ENCODE data around the gene MS4A13. TPM values are rescaled to one million over a fixed set of nuclear protein-coding genes. Genes with fewer than 3 reads are reported as not detected.

MS4A13 gene
- total RNA-seq = not detected in 2 replicates

DNA sequence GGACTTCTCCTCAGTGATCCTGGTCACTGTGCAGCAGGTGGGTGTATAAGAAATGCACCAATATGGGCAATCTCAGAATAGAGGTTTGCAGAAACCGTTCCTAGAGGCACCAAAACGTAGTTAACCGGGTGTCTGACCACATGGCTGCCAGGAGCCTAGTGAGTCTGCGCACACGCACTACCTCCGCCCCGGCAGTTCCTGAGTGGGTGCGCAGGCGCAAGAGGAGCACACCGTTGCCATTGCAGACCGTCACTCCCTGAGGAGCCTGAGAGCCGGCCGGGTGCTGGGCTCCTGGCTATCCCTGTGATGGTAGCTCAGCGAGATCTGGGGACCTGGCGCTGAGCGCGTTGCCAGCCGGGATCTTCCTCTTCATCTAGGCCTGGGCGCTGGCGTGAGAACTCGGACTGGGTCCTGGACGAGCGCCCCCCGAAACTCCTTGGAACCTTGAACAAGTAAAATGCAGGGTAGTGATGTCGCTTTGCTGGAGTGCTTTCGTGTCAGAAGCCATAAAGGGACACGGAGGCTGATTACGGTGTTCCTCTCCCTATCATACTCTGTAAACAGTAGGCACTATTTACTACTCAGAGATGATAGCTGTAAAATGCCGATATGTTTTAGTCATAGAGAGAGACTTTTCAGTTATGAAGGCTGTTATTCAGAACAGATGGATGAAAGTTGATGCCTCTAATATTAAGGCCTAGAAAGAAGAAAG, at the start of gene MS4A13:
Gene MS4A13 (plus strand): TSS at position 249 of the 712 bp plus-strand sequence. CDS start 2,692 bp downstream, outside the sequence.
- Histone ChIP-seq H3K36me3 (ENCODE audit: insufficient read depth, low read length) (no peaks in the 10 kb centered on the region), H2AFZ (ENCODE audit: low read length) (no peak within 1 kb of the TSS), H3K4me1 (ENCODE audit: insufficient read depth, low read length) (no peaks in the 10 kb centered on the region), H3K4me2 (ENCODE audit: insufficient read depth, low read length) (no peak within 1 kb of the TSS), H3K4me3 (ENCODE audit: insufficient read depth, low read length) (no peak within 1 kb of the TSS), H3K79me2 (ENCODE audit: insufficient read depth, low read length) (no peaks in the 10 kb centered on the region), H3K9me3 (ENCODE audit: low read depth, low read length) (no peaks in the 10 kb centered on the region), H3K27me3 (ENCODE audit: insufficient read depth, low read length) (no peaks in the 10 kb centered on the region), H4K20me1 (ENCODE audit: insufficient read depth, low read length) (no peaks in the 10 kb centered on the region), H3K27ac (ENCODE audit: low read depth, low read length) (no peak within 1 kb of the TSS)
- TF ChIP-seq, protein P1, sequence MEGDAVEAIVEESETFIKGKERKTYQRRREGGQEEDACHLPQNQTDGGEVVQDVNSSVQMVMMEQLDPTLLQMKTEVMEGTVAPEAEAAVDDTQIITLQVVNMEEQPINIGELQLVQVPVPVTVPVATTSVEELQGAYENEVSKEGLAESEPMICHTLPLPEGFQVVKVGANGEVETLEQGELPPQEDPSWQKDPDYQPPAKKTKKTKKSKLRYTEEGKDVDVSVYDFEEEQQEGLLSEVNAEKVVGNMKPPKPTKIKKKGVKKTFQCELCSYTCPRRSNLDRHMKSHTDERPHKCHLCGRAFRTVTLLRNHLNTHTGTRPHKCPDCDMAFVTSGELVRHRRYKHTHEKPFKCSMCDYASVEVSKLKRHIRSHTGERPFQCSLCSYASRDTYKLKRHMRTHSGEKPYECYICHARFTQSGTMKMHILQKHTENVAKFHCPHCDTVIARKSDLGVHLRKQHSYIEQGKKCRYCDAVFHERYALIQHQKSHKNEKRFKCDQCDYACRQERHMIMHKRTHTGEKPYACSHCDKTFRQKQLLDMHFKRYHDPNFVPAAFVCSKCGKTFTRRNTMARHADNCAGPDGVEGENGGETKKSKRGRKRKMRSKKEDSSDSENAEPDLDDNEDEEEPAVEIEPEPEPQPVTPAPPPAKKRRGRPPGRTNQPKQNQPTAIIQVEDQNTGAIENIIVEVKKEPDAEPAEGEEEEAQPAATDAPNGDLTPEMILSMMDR (IDR thresholded peaks at IDR 0.05; ENCODE audit: extremely low read depth, low read depth, low read length) = no peak
- no peak for DNase-seq (ENCODE audit: insufficient read length, low spot score, missing footprints)

- Histone ChIP-seq H3K4me3 (ENCODE audit: insufficient read depth, low read length) (no peak overlapping the region), H3K4me1 (ENCODE audit: insufficient read depth, low read length) (no peaks in the 10 kb centered on the region), H4K20me1 (ENCODE audit: insufficient read depth, low read length) (no peaks in the 10 kb centered on the region), H3K79me2 (ENCODE audit: insufficient read depth, low read length) (no peaks in the 10 kb centered on the region), H3K27ac (ENCODE audit: low read depth, low read length) (no peak overlapping the region), H2AFZ (ENCODE audit: low read length) (no peak overlapping the region), H3K27me3 (ENCODE audit: insufficient read depth, low read length) (no peaks in the 10 kb centered on the region), H3K36me3 (ENCODE audit: insufficient read depth, low read length) (no peaks in the 10 kb centered on the region), H3K4me2 (ENCODE audit: insufficient read depth, low read length) (no peak overlapping the region), H3K9me3 (ENCODE audit: low read depth, low read length) (no peaks in the 10 kb centered on the region)
- TF ChIP-seq, protein P1 (IDR thresholded peaks at IDR 0.05; ENCODE audit: extremely low read depth, low read depth, low read length) = no peak
- DNase-seq (ENCODE audit: insufficient read length, low spot score, missing footprints) = no peak
These were observed 46.4 kb upstream of the MS4A13 start for GRCh38 chr11:60468829-60469228.

DNA sequence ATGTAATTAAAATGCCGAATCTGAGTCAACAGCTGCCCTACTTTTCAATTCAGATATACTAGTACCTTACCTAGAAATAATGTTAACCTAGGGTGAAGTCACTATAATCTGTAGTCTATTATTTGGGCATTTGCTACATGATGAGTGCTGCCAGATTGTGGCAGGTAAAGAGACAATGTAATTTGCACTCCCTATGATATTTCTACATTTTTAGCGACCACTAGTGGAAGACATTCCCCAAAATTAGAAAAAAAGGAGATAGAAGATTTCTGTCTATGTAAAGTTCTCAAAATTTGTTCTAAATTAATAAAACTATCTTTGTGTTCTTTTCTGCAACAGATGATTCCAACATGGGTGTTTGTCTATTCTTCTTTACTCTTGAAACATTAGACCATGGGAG, 45.5 kb upstream of the MS4A13 start:
- Histone ChIP-seq H3K36me3 (ENCODE audit: insufficient read depth, low read length) (no peaks in the 10 kb centered on the region), H3K9me3 (ENCODE audit: low read depth, low read length) (no peaks in the 10 kb centered on the region), H3K4me3 (ENCODE audit: insufficient read depth, low read length) (no peak overlapping the region), H4K20me1 (ENCODE audit: insufficient read depth, low read length) (no peaks in the 10 kb centered on the region), H3K27ac (ENCODE audit: low read depth, low read length) (no peak overlapping the region), H3K4me1 (ENCODE audit: insufficient read depth, low read length) (no peaks in the 10 kb centered on the region), H2AFZ (ENCODE audit: low read length) (no peak overlapping the region), H3K79me2 (ENCODE audit: insufficient read depth, low read length) (no peaks in the 10 kb centered on the region), H3K27me3 (ENCODE audit: insufficient read depth, low read length) (no peaks in the 10 kb centered on the region), H3K4me2 (ENCODE audit: insufficient read depth, low read length) (no peak overlapping the region)
- TF ChIP-seq, protein P1 (IDR thresholded peaks at IDR 0.05; ENCODE audit: extremely low read depth, low read depth, low read length) = no peak
- DNase-seq (ENCODE audit: insufficient read length, low spot score, missing footprints) = no peak

GRCh38 chr11:60477035-60477445, 38.2 kb upstream of the MS4A13 start:
- TF ChIP-seq, protein P1 (IDR thresholded peaks at IDR 0.05; ENCODE audit: extremely low read depth, low read depth, low read length) = no peak
- no peak for DNase-seq (ENCODE audit: insufficient read length, low spot score, missing footprints)
- Histone ChIP-seq H3K27ac (ENCODE audit: low read depth, low read length) (no peak overlapping the region), H3K4me2 (ENCODE audit: insufficient read depth, low read length) (no peak overlapping the region), H3K36me3 (ENCODE audit: insufficient read depth, low read length) (no peaks in the 10 kb centered on the region), H3K27me3 (ENCODE audit: insufficient read depth, low read length) (no peaks in the 10 kb centered on the region), H4K20me1 (ENCODE audit: insufficient read depth, low read length) (no peaks in the 10 kb centered on the region), H3K9me3 (ENCODE audit: low read depth, low read length) (no peaks in the 10 kb centered on the region), H3K79me2 (ENCODE audit: insufficient read depth, low read length) (no peaks in the 10 kb centered on the region), H3K4me3 (ENCODE audit: insufficient read depth, low read length) (no peak overlapping the region), H2AFZ (ENCODE audit: low read length) (no peak overlapping the region), H3K4me1 (ENCODE audit: insufficient read depth, low read length) (no peaks in the 10 kb centered on the region)

Data from osteoblast (primary cell).